Pancreas (tissue), 10 donors: ENCODE measurements around the gene RTN4RL1. TPM values are rescaled to one million over a fixed set of nuclear protein-coding genes. Genes with fewer than 3 reads are reported as not detected.

Experiments used
- ATAC-seq, 4 donors: fragments of 200-7000 bp; cut with Tn5 transposase; one replicate each; pipeline versions ENCODE4 v1.8.0 to v1.9.1; 2020; ENCODE audit warnings: mild to moderate bottlenecking in 4 of 4, moderate library complexity in 4 of 4
- DNase-seq, 6 donors: peaks; one replicate each; pipeline ENCODE4 v3.0.0-alpha.2; 2020
- FAIRE-seq: peaks from 2 replicates; lab custom pipeline; 2012; peaks lifted over from hg19 to GRCh38; lab: Jason Lieb, UNC
- H3K27ac ChIP-seq, 4 donors: fragments of 200-600 bp; sonication (generic); 1 replicate in 3 of 4; 2 replicates in 1 of 4; pipeline versions ENCODE4 v1.5.0 to v1.8.0; 2020
- H3K27me3 ChIP-seq, 4 donors: fragments of 200-600 bp; one replicate each; pipeline ENCODE4 v1.8.0; 2021
- H3K36me3 ChIP-seq, 3 donors: fragments of 200-600 bp; sonication (generic) in 1 of 3; one replicate each; pipeline versions ENCODE4 v1.5.0 to v1.8.0; 2020 to 2021
- H3K4me1 ChIP-seq, 3 donors: fragments of 200-600 bp; one replicate each; pipeline ENCODE4 v1.8.0; 2021
- H3K4me3 ChIP-seq, 4 donors: fragments of 200-600 bp; sonication (generic) in 2 of 4; one replicate each; pipeline versions ENCODE4 v1.5.0 to v1.8.0; 2020 to 2021
- H3K9me3 ChIP-seq, 4 donors: fragments of 200-600 bp; one replicate each; pipeline ENCODE4 v1.8.0; 2021
- WGBS, 2 donors: extraction: QIAGEN DNeasy Blood & Tissue Kit; methylation state at CpG; one replicate each; pipeline ENCODE4 v1.1.7; 2013; 5-methylcytosine and 5-hydroxymethylcytosine counted together
- intact Hi-C, 3 donors: fragments of 100-400 bp; cut with DNase I; formaldehyde crosslinking; loops; one replicate each; pipeline versions ENCODE4 v1.11.1 to v1.14.2; 2022
- polyA plus RNA-seq, 2 donors: library from polyadenylated mRNA; stranded (reverse); fragments of 200-250 nt; gene quantifications; one replicate each; pipeline ENCODE4 v1.2.3, GENCODE V29; 2013
- total RNA-seq, 6 donors: library from RNA; stranded (reverse); fragmentation: NEBNext Ultra II Directional in 4 of 6; extraction: Animal tissue kit (Norgen Biotek cat#: 25700) in 4 of 6; gene quantifications; one replicate each; pipeline versions ENCODE4 v1.2.1 to v1.2.4, GENCODE V29; 2021 to 2023
- TF ChIP-seq, protein P1 (sequence below), 4 donors: fragments of 200-600 bp; sonication (generic) in 3 of 4; IDR thresholded peaks; one replicate each; pipeline versions ENCODE4 v1.5.0 to v1.8.0; 2021; ENCODE audit warnings: antibody characterized with exemption in 4 of 4
- donor health status: healthy with polysubstance abuse.
- donor health status: DM: no; HTN: no; CAD: no; lungs with moderate emphysema.
- donor health status: DM: no; HTN: no; CAD: no.
- donor health status: control.
- donor health status: control.
- donor health status: Bipolar disorder and iron deficiency.
- donor health status: DM: yes; HTN: yes; CAD: no.
- donor health status: DM: no; HTN: no; CAD: no.
- donor health status: DM: no; HTN: no; CAD: no.
- donor health status: DM: yes; HTN: yes; CAD: no.

RTN4RL1 gene
- total and polyA plus RNA-seq, 8 donors = 0.93 to 3.6 (median 2.1) TPM

DNA sequence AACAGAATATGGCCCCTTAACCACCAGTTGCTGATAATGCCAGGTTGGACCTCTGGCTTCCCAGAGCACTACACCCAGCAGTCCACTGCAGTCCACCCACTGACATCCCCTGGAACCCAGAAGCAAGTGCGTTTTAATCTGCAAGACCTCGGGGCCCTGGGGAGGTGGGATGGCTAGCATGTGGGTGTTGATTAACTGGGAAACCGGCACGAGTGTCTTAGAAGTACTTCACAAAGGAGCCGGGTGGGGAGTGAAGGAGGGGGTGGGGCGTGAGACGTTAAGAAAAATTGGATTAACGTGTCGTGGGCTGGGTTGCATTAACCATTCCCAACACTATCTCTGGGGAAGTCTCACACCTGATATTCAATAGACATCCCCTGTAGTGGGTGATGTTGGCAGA is 23.7 kb upstream of the RTN4RL1 start:
- TF ChIP-seq, protein P1, sequence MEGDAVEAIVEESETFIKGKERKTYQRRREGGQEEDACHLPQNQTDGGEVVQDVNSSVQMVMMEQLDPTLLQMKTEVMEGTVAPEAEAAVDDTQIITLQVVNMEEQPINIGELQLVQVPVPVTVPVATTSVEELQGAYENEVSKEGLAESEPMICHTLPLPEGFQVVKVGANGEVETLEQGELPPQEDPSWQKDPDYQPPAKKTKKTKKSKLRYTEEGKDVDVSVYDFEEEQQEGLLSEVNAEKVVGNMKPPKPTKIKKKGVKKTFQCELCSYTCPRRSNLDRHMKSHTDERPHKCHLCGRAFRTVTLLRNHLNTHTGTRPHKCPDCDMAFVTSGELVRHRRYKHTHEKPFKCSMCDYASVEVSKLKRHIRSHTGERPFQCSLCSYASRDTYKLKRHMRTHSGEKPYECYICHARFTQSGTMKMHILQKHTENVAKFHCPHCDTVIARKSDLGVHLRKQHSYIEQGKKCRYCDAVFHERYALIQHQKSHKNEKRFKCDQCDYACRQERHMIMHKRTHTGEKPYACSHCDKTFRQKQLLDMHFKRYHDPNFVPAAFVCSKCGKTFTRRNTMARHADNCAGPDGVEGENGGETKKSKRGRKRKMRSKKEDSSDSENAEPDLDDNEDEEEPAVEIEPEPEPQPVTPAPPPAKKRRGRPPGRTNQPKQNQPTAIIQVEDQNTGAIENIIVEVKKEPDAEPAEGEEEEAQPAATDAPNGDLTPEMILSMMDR (IDR thresholded peaks at IDR 0.05) = no peak
- ATAC-seq (no peak), FAIRE-seq (no peak), DNase-seq (no peak)
- WGBS, 2 donors = 6 to 8% methylated on average over 9 of the region's 9 CpGs
- intact Hi-C loops = no loop called here
- no peaks in the 10 kb centered on the region for H3K36me3 ChIP-seq
- no peaks in the 10 kb centered on the region for H3K9me3 ChIP-seq
- peak overlapping the region in 2 of 4 donors; percentile 69 to 85 for H3K4me3 ChIP-seq
- H3K27me3 ChIP-seq = no peaks in the 10 kb centered on the region
- H3K4me1 ChIP-seq = peaks cover 9 to 13% (median 11%) of the 10 kb centered on the region in 3 donors
- H3K27ac ChIP-seq = no peak overlapping the region

DNA sequence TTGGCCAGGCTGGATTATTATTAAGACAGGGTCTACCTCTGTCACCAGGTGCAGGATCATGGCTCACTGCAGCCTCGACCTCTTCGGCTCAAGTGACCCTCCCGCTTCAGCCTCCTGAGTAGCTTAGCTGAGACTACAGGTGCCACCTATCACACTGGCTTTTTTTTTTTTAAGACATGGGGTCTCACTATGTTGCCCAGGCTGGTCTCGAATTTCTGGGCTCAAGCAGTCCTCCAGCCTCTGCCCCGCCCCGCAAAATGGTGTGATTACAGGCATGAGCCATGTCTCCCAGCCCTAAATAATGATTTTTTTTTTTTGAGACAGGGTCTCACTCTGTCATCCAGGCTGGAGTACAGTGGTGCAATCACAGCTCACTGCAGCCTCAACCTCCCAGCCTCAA is 22.5 kb upstream of the RTN4RL1 start:
- WGBS, 2 donors = 76 to 84% methylated on average over 6 of the region's 6 CpGs
- Histone ChIP-seq H3K27ac (no peak overlapping the region), H3K4me3 (no peak overlapping the region), H3K27me3 (no peaks in the 10 kb centered on the region), H3K4me1 (peaks cover 9 to 17% (median 11%) of the 10 kb centered on the region in 3 donors), H3K9me3 (no peaks in the 10 kb centered on the region), H3K36me3 (no peaks in the 10 kb centered on the region)
- ATAC-seq (no peak), FAIRE-seq (no peak), DNase-seq (no peak)
- intact Hi-C loops = no loop called here
- TF ChIP-seq, protein P1 (IDR thresholded peaks at IDR 0.05) = no peak

DNA sequence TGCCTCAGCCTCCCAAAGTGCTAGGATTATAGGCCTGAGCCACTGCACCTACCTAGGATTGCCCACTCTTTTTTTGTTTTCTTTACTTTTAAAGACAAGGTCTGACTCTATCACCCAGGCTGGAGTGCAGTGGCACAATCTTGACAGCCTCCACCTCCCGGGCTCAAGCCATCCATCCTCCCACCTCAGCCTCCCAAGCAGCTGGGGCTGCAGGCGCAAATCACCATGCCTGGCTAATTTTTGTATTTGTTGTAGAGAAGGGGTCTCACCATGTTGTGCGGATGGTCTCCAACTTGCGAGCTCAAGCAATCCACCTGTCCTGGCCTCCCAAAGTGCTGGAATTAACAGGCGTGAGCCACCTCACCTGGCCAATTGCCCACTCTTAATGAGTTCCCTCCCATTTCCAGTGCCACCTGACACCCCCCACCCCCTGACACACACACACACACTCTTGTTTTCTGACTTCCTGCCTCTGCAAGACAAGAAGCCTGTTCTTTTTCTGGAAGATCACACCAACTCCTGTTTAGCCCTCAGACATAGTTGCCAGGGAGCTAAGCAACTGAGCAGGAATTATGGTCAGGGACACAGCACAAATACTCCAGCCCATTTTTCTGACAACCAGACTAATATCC is 19.2 kb upstream of the RTN4RL1 start:
- intact Hi-C loops = loop anchor here in 1 of 3 donors (5.0 kb wide), 1 partner anchor 137 kb away; no protein-coding TSS in a partner anchor
- 92 to 96% methylated on average over 5 of the region's 5 CpGs for WGBS, 2 donors
- FAIRE-seq (no peak), DNase-seq (no peak), ATAC-seq (no peak)
- H3K36me3 ChIP-seq = no peaks in the 10 kb centered on the region
- H3K4me3 ChIP-seq = no peak overlapping the region
- peaks cover 9 to 17% (median 10%) of the 10 kb centered on the region in 3 donors for H3K4me1 ChIP-seq
- no peaks in the 10 kb centered on the region for H3K27me3 ChIP-seq
- TF ChIP-seq, protein P1 (IDR thresholded peaks at IDR 0.05) = no peak
- H3K27ac ChIP-seq = no peak overlapping the region
- H3K9me3 ChIP-seq = no peaks in the 10 kb centered on the region

DNA sequence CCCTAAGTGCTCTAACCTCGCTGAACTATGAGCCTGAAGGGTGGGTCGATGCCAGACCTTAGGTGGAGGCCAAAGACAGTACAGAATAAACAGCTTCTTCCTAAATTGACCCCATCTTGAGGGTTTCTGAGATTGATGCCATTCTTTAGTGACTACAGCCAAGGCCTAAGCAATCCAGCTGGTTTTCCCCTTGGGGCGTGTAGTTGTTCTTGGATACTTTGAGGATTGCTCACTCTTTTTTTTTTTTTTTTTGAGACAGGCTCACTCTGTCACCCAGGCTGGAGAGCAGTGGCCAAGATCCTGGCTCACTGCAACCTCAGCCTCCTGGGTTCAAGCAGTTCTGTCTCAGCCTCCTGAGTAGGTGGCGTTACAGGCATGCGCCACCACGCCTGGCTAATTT is 18.7 kb upstream of the RTN4RL1 start:
- Histone ChIP-seq H3K27ac (no peak overlapping the region), H3K4me3 (no peak overlapping the region), H3K27me3 (no peaks in the 10 kb centered on the region), H3K9me3 (no peaks in the 10 kb centered on the region), H3K4me1 (peaks cover 4 to 12% (median 4%) of the 10 kb centered on the region in 3 donors), H3K36me3 (no peaks in the 10 kb centered on the region)
- no peak for FAIRE-seq
- intact Hi-C loops = loop anchor here in 1 of 3 donors (5.0 kb wide), 1 partner anchor 136 kb away; no protein-coding TSS in a partner anchor
- TF ChIP-seq, protein P1 (IDR thresholded peaks at IDR 0.05) = no peak
- WGBS, 2 donors = 93 to 94% methylated on average over 6 of the region's 6 CpGs
- no peak for DNase-seq
- ATAC-seq = no peak

DNA sequence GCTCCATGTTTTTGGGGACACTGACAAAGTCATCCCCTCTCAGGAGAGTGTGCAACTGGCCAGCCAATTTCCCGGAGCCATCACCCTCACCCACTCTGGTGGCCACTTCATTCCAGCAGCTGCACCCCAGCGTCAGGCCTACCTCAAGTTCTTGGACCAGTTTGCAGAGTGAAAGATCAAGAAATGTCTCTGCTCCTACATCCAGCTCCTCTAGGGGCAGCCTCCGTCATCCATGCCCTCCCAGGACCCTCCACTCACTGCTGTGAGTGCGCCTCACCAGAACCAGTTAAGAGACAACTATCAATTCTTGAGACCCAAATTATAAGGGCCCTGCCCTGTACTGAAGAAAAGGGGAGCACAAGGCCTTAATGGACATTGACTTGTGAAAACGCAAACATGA is 17.8 kb upstream of the RTN4RL1 start:
- DNase-seq (no peak), FAIRE-seq (no peak), ATAC-seq (no peak)
- no peaks in the 10 kb centered on the region for H3K9me3 ChIP-seq
- H3K27ac ChIP-seq = peak overlapping the region in 1 of 4 donors; percentile 80
- TF ChIP-seq, protein P1 (IDR thresholded peaks at IDR 0.05) = no peak
- intact Hi-C loops = loop anchor here in 1 of 3 donors (5.0 kb wide), 1 partner anchor 136 kb away; no protein-coding TSS in a partner anchor
- H3K4me3 ChIP-seq = peak overlapping the region in 3 of 4 donors; percentile 63 to 81 (median 73)
- peaks cover 0 to 9% (median 0%) of the 10 kb centered on the region in 3 donors for H3K4me1 ChIP-seq
- no peaks in the 10 kb centered on the region for H3K27me3 ChIP-seq
- WGBS, 2 donors = 85 to 88% methylated on average over 5 of the region's 5 CpGs
- H3K36me3 ChIP-seq = no peaks in the 10 kb centered on the region
